ENCODE results near the gene KRTAP4-6. TPM values are rescaled to one million over a fixed set of nuclear protein-coding genes. Genes with fewer than 3 reads are reported as not detected.

The KRTAP4-6 gene
- total and polyA plus RNA-seq, 2 of the 4 experiments (the other 2 are of a cell fraction), result not detected

GRCh38 chr17:41184480-41184961, 44.2 kb upstream of the KRTAP4-6 start, which contains the start of gene KRTAP4-1:
KRTAP4-1 (minus strand) TSS chr17:41184911; CDS start chr17:41184854, 57 bp downstream.
- intact Hi-C loops (cut with micrococcal nuclease) (no loop called here), dilution Hi-C loops (cut with HindIII; ENCODE audit: low sequenced_read_pairs, unreplicated experiment) (no loop called here), in situ Hi-C loops (cut with MboI; ENCODE audit: low sequenced_read_pairs) (no loop called here)
- Histone ChIP-seq H3K27me3 (ENCODE audit: control insufficient read depth, insufficient read depth, low read length) (peaks cover 2% of the 10 kb centered on the region), H3K36me3 (ENCODE audit: control insufficient read depth, insufficient read depth, low read length) (no peaks in the 10 kb centered on the region), H4K20me1 (ENCODE audit: insufficient read depth, low read length) (no peaks in the 10 kb centered on the region), H3K27ac (ENCODE audit: insufficient read depth, low read length) (no peak within 1 kb of the TSS), H3K4me3 (ENCODE audit: insufficient read depth, low read depth, low read length) (no peak within 1 kb of the TSS), H4K8ac (ENCODE audit: low read depth in 2 of 2, low read length in 2 of 2) (no peak within 1 kb of the TSS), H3K4me1 (ENCODE audit: control insufficient read depth, insufficient read depth, low read length) (no peaks in the 10 kb centered on the region), H2BK5ac (ENCODE audit: low read depth, low read length, poor library complexity, severe bottlenecking) (no peak within 1 kb of the TSS), H3K4ac (ENCODE audit: low read depth, low read length) (no peak within 1 kb of the TSS), H2BK15ac (ENCODE audit: low read depth, low read length) (no peak within 1 kb of the TSS), H3K23ac (ENCODE audit: low read depth, low read length) (no peak within 1 kb of the TSS), H3K18ac (ENCODE audit: low read depth, low read length) (no peak within 1 kb of the TSS), H3K4me2 (ENCODE audit: low read depth, low read length) (no peak within 1 kb of the TSS), H4K5ac (ENCODE audit: low read depth, low read length) (no peak within 1 kb of the TSS), H3K9me3 (ENCODE audit: control insufficient read depth, insufficient read depth, low read length) (no peaks in the 10 kb centered on the region; the same call in 1 of the 2 replicates), H2AK5ac (ENCODE audit: low read depth, low read length) (no peak within 1 kb of the TSS), H3K9me1 (ENCODE audit: insufficient read depth, low read length) (no peaks in the 10 kb centered on the region), H2BK20ac (ENCODE audit: low read depth, low read length) (no peak within 1 kb of the TSS), H3K56ac (ENCODE audit: extremely low read depth, insufficient read depth, low read length) (no peak within 1 kb of the TSS), H3K79me1 (ENCODE audit: low read depth in 1 of 2, low read length in 2 of 2) (no peaks in the 10 kb centered on the region), H4K91ac (ENCODE audit: insufficient read depth, low read depth, low read length) (no peak within 1 kb of the TSS), H2BK120ac (ENCODE audit: low read depth, low read length) (no peak within 1 kb of the TSS), H2AK9ac (replicated peaks; ENCODE audit: low read depth, low read length, poor library complexity) (no peak within 1 kb of the TSS), H2AFZ (replicated peaks; ENCODE audit: low read length, poor library complexity) (peak within 1 kb of the TSS; percentile 46), H3K9ac (ENCODE audit: low read depth, low read length) (no peak within 1 kb of the TSS), H3K14ac (replicated peaks; ENCODE audit: low read depth, low read length) (no peak within 1 kb of the TSS)
- WGBS, 2 experiments (ENCODE audit: extremely low coverage in 2 of 2, insufficient read length in 1 of 2), result 38% methylated on average over 2 of the region's 9 CpGs; no CpG with 5 or more reads in 1 of the 2 experiments
- CTCF ChIA-PET, result no interaction called here
- POLR2A ChIA-PET (ENCODE audit: unreplicated experiment), result no interaction called here
- no TSS peak for BruUV-seq (replicated peaks)
- no peak for ATAC-seq (ENCODE audit: low read depth)
- TF ChIP-seq ELK1 (IDR thresholded peaks at IDR 0.05; ENCODE audit: borderline replicate concordance, low read depth, low read length) (no peak), CTCF (conservative IDR thresholded peaks at IDR 0.05; ENCODE audit: low read depth, low read length) (no peak), NFE2L2 (IDR thresholded peaks at IDR 0.05; ENCODE audit: low read depth, low read length) (no peak), MAFK (IDR thresholded peaks at IDR 0.05; ENCODE audit: low read depth, low read length) (no peak), MAZ (IDR thresholded peaks at IDR 0.05; ENCODE audit: borderline replicate concordance, low read depth, low read length) (no peak), CHD1 (IDR thresholded peaks at IDR 0.05; ENCODE audit: low read depth, low read length) (no peak), MXI1 (IDR thresholded peaks at IDR 0.05; ENCODE audit: borderline replicate concordance, low read depth, low read length) (no peak), RFX5 (IDR thresholded peaks at IDR 0.05; ENCODE audit: low read depth, low read length) (no peak), SMC3 (IDR thresholded peaks at IDR 0.05; ENCODE audit: low read depth, low read length) (no peak), BHLHE40 (IDR thresholded peaks at IDR 0.05; ENCODE audit: low read depth, low read length) (no peak), FOS (IDR thresholded peaks at IDR 0.05; ENCODE audit: low read depth, low read length) (no peak), POLR2A (IDR thresholded peaks at IDR 0.05; ENCODE audit: low read depth, low read length) (no peak), CEBPB (IDR thresholded peaks at IDR 0.05; ENCODE audit: low read depth, low read length) (no peak), USF2 (IDR thresholded peaks at IDR 0.05; ENCODE audit: low read depth, low read length) (no peak)
- DNase-seq, result no peak
